A673 (cell line): ENCODE data around the gene GXYLT2. TPM values are rescaled to one million over a fixed set of nuclear protein-coding genes. Genes with fewer than 3 reads are reported as not detected.

ENCODE experiments used
- BruUV-seq: library from RNA; stranded (reverse); fragments of 400-500 nt; replicated peaks from 2 replicates; lab custom pipeline; 2021; lab: Mats Ljungman, UMichigan
- CTCF ChIA-PET: fragments of 300-600 bp; sonication (Branson Sonifier 250); formaldehyde crosslinking; loops from one replicate; lab custom pipeline; 2022; ENCODE audit warnings: antibody characterized with exemption; lab: Charles Lee
- POLR2A ChIA-PET: fragments of 300-600 bp; sonication (Branson Sonifier 250); formaldehyde crosslinking; loops from one replicate; lab custom pipeline; 2022; ENCODE audit warnings: antibody characterized with exemption; ENCODE audit not compliant: low non-redundant PET; lab: Charles Lee
- DNase-seq: peaks from one replicate; pipeline ENCODE4 v3.0.0-alpha.2; 2015; ENCODE audit warnings: low spot score
- H3K27ac ChIP-seq: fragments of 200-600 bp; sonication (generic); 2 replicates; pipeline ENCODE4 v1.5.1; 2016; ENCODE audit warnings: mixed run types, low read depth, mild to moderate bottlenecking, mixed read lengths, antibody characterized with exemption, low read length; ENCODE audit not compliant: poor library complexity, severe bottlenecking
- H3K27me3 ChIP-seq: fragments of 200-600 bp; sonication (generic); replicated peaks from 2 replicates; pipeline ENCODE4 v1.6.1; 2017; ENCODE audit warnings: mixed run types, low read depth, mild to moderate bottlenecking, mixed read lengths, antibody characterized with exemption, low read length; ENCODE audit not compliant: insufficient read depth, poor library complexity
- H3K36me3 ChIP-seq: fragments of 200-600 bp; sonication (generic); 2 replicates; pipeline ENCODE4 v1.6.1; 2016; ENCODE audit warnings: mixed run types, mild to moderate bottlenecking, mixed read lengths, antibody characterized with exemption, low read length; ENCODE audit not compliant: insufficient read depth, poor library complexity, severe bottlenecking
- H3K4me1 ChIP-seq: fragments of 200-600 bp; sonication (generic); 2 replicates; pipeline ENCODE4 v1.6.1; 2017; ENCODE audit warnings: mixed run types, mild to moderate bottlenecking, mixed read lengths, antibody characterized with exemption, low read length; ENCODE audit not compliant: insufficient read depth, poor library complexity, severe bottlenecking
- H3K4me3 ChIP-seq: fragments of 200-600 bp; sonication (generic); 2 replicates; pipeline ENCODE4 v1.5.1; 2016; ENCODE audit warnings: low read depth, mixed run types, mild to moderate bottlenecking, mixed read lengths, low read length; ENCODE audit not compliant: poor library complexity, severe bottlenecking
- H3K9me3 ChIP-seq: fragments of 200-600 bp; sonication (generic); 2 replicates; pipeline ENCODE4 v1.6.1; 2016; ENCODE audit warnings: mixed run types, low read depth, mild to moderate bottlenecking, mixed read lengths, antibody characterized with exemption, low read length; ENCODE audit not compliant: poor library complexity, severe bottlenecking
- CTCF ChIP-seq: fragments of 300-800, 200-600 bp; sonication (generic); conservative IDR thresholded peaks from 2 replicates; pipeline ENCODE4 v1.5.1; 2017; ENCODE audit warnings: low read depth, mild to moderate bottlenecking, antibody characterized with exemption, low read length, moderate library complexity, mixed read lengths
- EZH2 ChIP-seq: fragments of 200-600 bp; sonication (generic); IDR thresholded peaks from 2 replicates; pipeline ENCODE4 v1.6.1; 2017; ENCODE audit warnings: borderline replicate concordance, low read depth, mild to moderate bottlenecking, mixed read lengths, antibody characterized with exemption, low read length; ENCODE audit not compliant: poor library complexity, severe bottlenecking
- intact Hi-C: fragments of 100-400 bp; cut with micrococcal nuclease; formaldehyde crosslinking; loops from one replicate; pipeline ENCODE4 v1.10.0; 2022; ENCODE audit not compliant: unreplicated experiment
- total RNA-seq: library from RNA; stranded (reverse); gene quantifications from 2 replicates; pipeline ENCODE4 v1.2.3, GENCODE V29; 2021

The GXYLT2 gene
- total RNA-seq, 1 experiment from 2014 or later: 10.7 TPM

- intact Hi-C loops: no loop called here
- no peaks in the 10 kb centered on the region for H3K4me1 ChIP-seq
- H3K9me3 ChIP-seq: no peaks in the 10 kb centered on the region
- no peaks in the 10 kb centered on the region for H3K27me3 ChIP-seq
- CTCF ChIA-PET: no interaction called here
- DNase-seq: no peak
- no peak overlapping the region for H3K27ac ChIP-seq
- BruUV-seq: no TSS peak
- POLR2A ChIA-PET: no interaction called here
- H3K36me3 ChIP-seq: no peaks in the 10 kb centered on the region
- no peak overlapping the region for H3K4me3 ChIP-seq
- TF ChIP-seq EZH2: no peak
These were observed 81.9 kb downstream of the GXYLT2 start for GRCh38 chr3:72969766-72970165.

GRCh38 chr3:72970942-72971341, 83.1 kb downstream of the GXYLT2 start:
- Histone ChIP-seq H3K27me3 (no peaks in the 10 kb centered on the region), H3K4me3 (no peak overlapping the region), H3K4me1 (no peaks in the 10 kb centered on the region), H3K27ac (no peak overlapping the region), H3K9me3 (no peaks in the 10 kb centered on the region), H3K36me3 (no peaks in the 10 kb centered on the region)
- DNase-seq: no peak
- BruUV-seq: no TSS peak
- no peak for TF ChIP-seq CTCF
- no peak for TF ChIP-seq EZH2
- ChIA-PET POLR2A (no interaction called here), CTCF (no interaction called here)
- intact Hi-C loops: no loop called here

- POLR2A ChIA-PET: no interaction called here
- CTCF ChIA-PET: interaction anchor here (0.7 kb wide), 1 partner anchor 22 kb away, joined by 5 read pairs; no protein-coding TSS in a partner anchor
- Histone ChIP-seq H3K27ac (no peak overlapping the region), H3K27me3 (no peaks in the 10 kb centered on the region), H3K4me3 (no peak overlapping the region), H3K36me3 (no peaks in the 10 kb centered on the region), H3K4me1 (no peaks in the 10 kb centered on the region), H3K9me3 (no peaks in the 10 kb centered on the region)
- no peak for TF ChIP-seq EZH2
- TF ChIP-seq CTCF: no peak
- DNase-seq: no peak
- intact Hi-C loops: no loop called here
- no TSS peak for BruUV-seq
These were observed 84.8 kb downstream of the GXYLT2 start for GRCh38 chr3:72972706-72973030.

- Histone ChIP-seq H3K27me3 (no peaks in the 10 kb centered on the region), H3K36me3 (no peaks in the 10 kb centered on the region), H3K4me3 (no peak overlapping the region), H3K27ac (no peak overlapping the region), H3K9me3 (no peaks in the 10 kb centered on the region), H3K4me1 (no peaks in the 10 kb centered on the region)
- ChIA-PET POLR2A (no interaction called here), CTCF (interaction anchor here (0.7 kb wide), 1 partner anchor 22 kb away, joined by 5 read pairs; no protein-coding TSS in a partner anchor)
- no TSS peak for BruUV-seq
- intact Hi-C loops: no loop called here
- TF ChIP-seq CTCF: no peak
- TF ChIP-seq EZH2: no peak
- no peak for DNase-seq
These were observed 85.3 kb downstream of the GXYLT2 start for GRCh38 chr3:72973031-72973723.
